ENCODE data around the gene ANO1. TPM values are rescaled to one million over a fixed set of nuclear protein-coding genes. Genes with fewer than 3 reads are reported as not detected.

Gene ANO1
- total RNA-seq, 3 donors from 2014 or later (not counting 1 experiment from before 2014, with no cell fraction given), result not detected

DNA sequence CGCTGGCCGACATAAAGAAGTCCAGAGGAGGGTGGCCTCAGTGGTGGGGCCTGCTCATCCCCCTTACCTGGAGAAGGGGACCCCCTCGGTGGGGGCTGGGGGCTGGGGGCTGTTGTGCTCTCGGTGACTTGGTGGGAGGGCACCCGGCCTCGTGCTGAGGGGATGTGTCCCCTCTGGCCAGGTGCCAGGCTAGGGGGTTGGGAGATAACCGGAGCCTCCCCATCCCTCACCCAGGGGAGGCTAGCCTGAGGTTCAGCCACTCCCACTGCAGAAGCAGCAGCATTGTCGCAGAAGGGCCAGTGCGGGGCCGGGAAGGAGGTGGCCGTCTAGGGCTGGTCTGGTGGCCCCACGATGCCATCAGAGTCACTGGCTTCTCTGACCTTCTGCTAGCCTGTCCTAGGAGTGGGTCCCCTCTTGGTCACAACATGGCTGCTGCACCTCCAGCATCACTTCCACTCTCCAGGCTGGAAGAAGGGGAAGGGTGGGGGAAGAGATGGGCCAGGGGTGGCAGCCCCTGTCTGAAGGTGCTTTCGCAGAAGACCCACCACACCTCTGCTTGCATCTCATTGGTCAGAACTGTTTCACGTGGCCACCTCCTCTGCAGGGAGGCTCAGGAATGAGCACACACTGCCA lies 80.8 kb downstream of the ANO1 start:
- no peak overlapping the region for H3K4me3 Mint-ChIP-seq
- H3K9me3 ChIP-seq (ENCODE audit: control insufficient read depth, insufficient read depth, low read length), result no peaks in the 10 kb centered on the region
- no peaks in the 10 kb centered on the region for H3K36me3 Mint-ChIP-seq
- 86% methylated on average over 11 of the region's 14 CpGs for WGBS (ENCODE audit: insufficient coverage)
- H3K27me3 Mint-ChIP-seq (ENCODE audit: low read depth in 2 of 2), result no peaks in the 10 kb centered on the region
- no peaks in the 10 kb centered on the region for H3K36me3 ChIP-seq (ENCODE audit: control insufficient read depth, insufficient read depth, low read length)
- no peaks in the 10 kb centered on the region for H3K4me1 Mint-ChIP-seq
- H3K4me1 ChIP-seq (ENCODE audit: control insufficient read depth, insufficient read depth, low read length), result no peaks in the 10 kb centered on the region
- intact Hi-C loops (cut with micrococcal nuclease), result no loop called here
- no peak overlapping the region for H3K27ac ChIP-seq (ENCODE audit: low read length)
- ATAC-seq (no peak), DNase-seq (no peak)
- TF ChIP-seq, protein P1, sequence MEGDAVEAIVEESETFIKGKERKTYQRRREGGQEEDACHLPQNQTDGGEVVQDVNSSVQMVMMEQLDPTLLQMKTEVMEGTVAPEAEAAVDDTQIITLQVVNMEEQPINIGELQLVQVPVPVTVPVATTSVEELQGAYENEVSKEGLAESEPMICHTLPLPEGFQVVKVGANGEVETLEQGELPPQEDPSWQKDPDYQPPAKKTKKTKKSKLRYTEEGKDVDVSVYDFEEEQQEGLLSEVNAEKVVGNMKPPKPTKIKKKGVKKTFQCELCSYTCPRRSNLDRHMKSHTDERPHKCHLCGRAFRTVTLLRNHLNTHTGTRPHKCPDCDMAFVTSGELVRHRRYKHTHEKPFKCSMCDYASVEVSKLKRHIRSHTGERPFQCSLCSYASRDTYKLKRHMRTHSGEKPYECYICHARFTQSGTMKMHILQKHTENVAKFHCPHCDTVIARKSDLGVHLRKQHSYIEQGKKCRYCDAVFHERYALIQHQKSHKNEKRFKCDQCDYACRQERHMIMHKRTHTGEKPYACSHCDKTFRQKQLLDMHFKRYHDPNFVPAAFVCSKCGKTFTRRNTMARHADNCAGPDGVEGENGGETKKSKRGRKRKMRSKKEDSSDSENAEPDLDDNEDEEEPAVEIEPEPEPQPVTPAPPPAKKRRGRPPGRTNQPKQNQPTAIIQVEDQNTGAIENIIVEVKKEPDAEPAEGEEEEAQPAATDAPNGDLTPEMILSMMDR (IDR thresholded peaks at IDR 0.05), result no peak
- no peak overlapping the region for H3K27ac Mint-ChIP-seq
- no peak overlapping the region for H3K4me3 ChIP-seq (ENCODE audit: low read length)
- H3K27me3 ChIP-seq (ENCODE audit: control insufficient read depth, insufficient read depth, low read length), result no peaks in the 10 kb centered on the region
- no peaks in the 10 kb centered on the region for H3K9me3 Mint-ChIP-seq

GRCh38 chr11:70159627-70160570 lies 81.8 kb downstream of the ANO1 start:
- Histone ChIP-seq H3K9me3 (ENCODE audit: control insufficient read depth, insufficient read depth, low read length) (no peaks in the 10 kb centered on the region), H3K36me3 (ENCODE audit: control insufficient read depth, insufficient read depth, low read length) (no peaks in the 10 kb centered on the region), H3K27me3 (ENCODE audit: control insufficient read depth, insufficient read depth, low read length) (no peaks in the 10 kb centered on the region), H3K4me1 (ENCODE audit: control insufficient read depth, insufficient read depth, low read length) (no peaks in the 10 kb centered on the region), H3K27ac (ENCODE audit: low read length) (no peak overlapping the region), H3K4me3 (ENCODE audit: low read length) (no peak overlapping the region)
- DNase-seq (no peak), ATAC-seq (no peak)
- H3K27me3 Mint-ChIP-seq (ENCODE audit: low read depth in 2 of 2), result no peaks in the 10 kb centered on the region
- H3K4me1 Mint-ChIP-seq, result no peaks in the 10 kb centered on the region
- no peaks in the 10 kb centered on the region for H3K9me3 Mint-ChIP-seq
- TF ChIP-seq, protein P1 (IDR thresholded peaks at IDR 0.05), result no peak
- no peaks in the 10 kb centered on the region for H3K36me3 Mint-ChIP-seq
- 80% methylated on average over 23 of the region's 24 CpGs for WGBS (ENCODE audit: insufficient coverage)
- no peak overlapping the region for H3K4me3 Mint-ChIP-seq
- intact Hi-C loops (cut with micrococcal nuclease), result no loop called here
- no peak overlapping the region for H3K27ac Mint-ChIP-seq

DNA sequence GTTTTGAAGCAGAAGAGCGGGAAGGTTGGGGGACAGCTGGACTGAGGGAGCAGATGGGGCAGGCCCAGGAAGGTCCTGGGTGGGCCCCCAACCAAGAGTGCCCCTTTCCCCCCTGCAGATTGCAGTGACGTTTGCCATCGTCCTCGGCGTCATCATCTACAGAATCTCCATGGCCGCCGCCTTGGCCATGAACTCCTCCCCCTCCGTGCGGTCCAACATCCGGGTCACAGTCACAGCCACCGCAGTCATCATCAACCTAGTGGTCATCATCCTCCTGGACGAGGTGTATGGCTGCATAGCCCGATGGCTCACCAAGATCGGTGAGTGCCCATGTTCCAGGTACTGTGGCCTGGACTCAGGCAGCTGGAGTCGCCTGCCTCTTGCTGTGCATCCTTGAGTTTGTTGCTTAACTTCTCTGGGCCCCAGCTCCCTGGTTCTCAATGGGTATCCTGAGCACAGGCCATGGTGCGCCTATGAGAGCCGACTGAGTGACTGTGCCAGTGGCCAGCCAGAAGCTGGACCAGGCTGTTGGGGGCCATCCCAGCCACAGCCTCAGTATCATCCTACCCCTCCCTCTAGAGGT lies 83.0 kb downstream of the ANO1 start:
- 87% methylated on average over 17 of the region's 17 CpGs for WGBS (ENCODE audit: insufficient coverage)
- Histone ChIP-seq H3K36me3 (ENCODE audit: control insufficient read depth, insufficient read depth, low read length) (no peaks in the 10 kb centered on the region), H3K4me3 (ENCODE audit: low read length) (no peak overlapping the region), H3K4me1 (ENCODE audit: control insufficient read depth, insufficient read depth, low read length) (no peaks in the 10 kb centered on the region), H3K27ac (ENCODE audit: low read length) (no peak overlapping the region), H3K9me3 (ENCODE audit: control insufficient read depth, insufficient read depth, low read length) (no peaks in the 10 kb centered on the region), H3K27me3 (ENCODE audit: control insufficient read depth, insufficient read depth, low read length) (no peaks in the 10 kb centered on the region)
- TF ChIP-seq, protein P1 (IDR thresholded peaks at IDR 0.05), result no peak
- H3K9me3 Mint-ChIP-seq, result no peaks in the 10 kb centered on the region
- ATAC-seq (no peak), DNase-seq (no peak)
- H3K4me3 Mint-ChIP-seq, result no peak overlapping the region
- H3K36me3 Mint-ChIP-seq, result no peaks in the 10 kb centered on the region
- no peaks in the 10 kb centered on the region for H3K27me3 Mint-ChIP-seq (ENCODE audit: low read depth in 2 of 2)
- intact Hi-C loops (cut with micrococcal nuclease), result no loop called here
- H3K4me1 Mint-ChIP-seq, result no peaks in the 10 kb centered on the region
- H3K27ac Mint-ChIP-seq, result no peak overlapping the region
